ENCODE results near the gene CEBPG.

- TF ChIP-seq POLR2A (IDR thresholded peaks at IDR 0.05), result no peak
- no peak for TF ChIP-seq CTCF (IDR thresholded peaks at IDR 0.05)
These were observed 10.0 kb upstream of the CEBPG start for GRCh38 chr19:33363476-33363875.
